Esophagus squamous epithelium (tissue), 4 donors: ENCODE results near the gene BAD.

Experiments
- POLR2A ChIP-seq, 4 donors: fragments of 450-650 bp; IDR thresholded peaks; one replicate each; pipeline ENCODE4 v1.6.1; 2017; ENCODE audit warnings: antibody characterized with exemption in 4 of 4, mild to moderate bottlenecking in 4 of 4, moderate library complexity in 3 of 4
- TF ChIP-seq, protein P1 (sequence below), 6 experiments: fragments of 450-650 bp in 4 of 6; fragments of 200-600 bp in 2 of 6; sonication (generic) in 2 of 6; IDR thresholded peaks; one replicate each; pipeline ENCODE4 v1.5.1; 2016 to 2019; ENCODE audit warnings: antibody characterized with exemption in 6 of 6, mild to moderate bottlenecking in 4 of 6, moderate library complexity in 4 of 6

DNA sequence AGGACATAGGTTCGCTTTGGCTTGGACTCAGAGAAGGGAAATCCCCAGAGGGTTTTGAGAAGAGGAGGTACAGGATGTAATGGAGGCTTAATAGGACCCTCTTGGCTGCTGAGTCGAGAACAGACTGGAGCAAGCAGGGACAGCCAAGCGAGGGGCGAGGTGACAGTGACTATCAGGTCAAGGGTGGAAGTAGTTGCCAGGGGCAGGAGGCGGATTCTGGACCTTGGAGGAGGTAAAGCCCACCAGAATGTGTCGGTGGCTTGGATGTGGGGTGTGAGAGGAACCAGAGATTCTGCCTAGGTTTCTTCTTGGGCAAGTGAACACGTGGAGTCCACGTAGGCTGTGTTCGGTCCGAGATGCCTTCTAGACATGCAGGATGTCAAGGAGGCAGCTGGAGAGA lies 28.5 kb upstream of the BAD start:
- TF ChIP-seq, protein P1, sequence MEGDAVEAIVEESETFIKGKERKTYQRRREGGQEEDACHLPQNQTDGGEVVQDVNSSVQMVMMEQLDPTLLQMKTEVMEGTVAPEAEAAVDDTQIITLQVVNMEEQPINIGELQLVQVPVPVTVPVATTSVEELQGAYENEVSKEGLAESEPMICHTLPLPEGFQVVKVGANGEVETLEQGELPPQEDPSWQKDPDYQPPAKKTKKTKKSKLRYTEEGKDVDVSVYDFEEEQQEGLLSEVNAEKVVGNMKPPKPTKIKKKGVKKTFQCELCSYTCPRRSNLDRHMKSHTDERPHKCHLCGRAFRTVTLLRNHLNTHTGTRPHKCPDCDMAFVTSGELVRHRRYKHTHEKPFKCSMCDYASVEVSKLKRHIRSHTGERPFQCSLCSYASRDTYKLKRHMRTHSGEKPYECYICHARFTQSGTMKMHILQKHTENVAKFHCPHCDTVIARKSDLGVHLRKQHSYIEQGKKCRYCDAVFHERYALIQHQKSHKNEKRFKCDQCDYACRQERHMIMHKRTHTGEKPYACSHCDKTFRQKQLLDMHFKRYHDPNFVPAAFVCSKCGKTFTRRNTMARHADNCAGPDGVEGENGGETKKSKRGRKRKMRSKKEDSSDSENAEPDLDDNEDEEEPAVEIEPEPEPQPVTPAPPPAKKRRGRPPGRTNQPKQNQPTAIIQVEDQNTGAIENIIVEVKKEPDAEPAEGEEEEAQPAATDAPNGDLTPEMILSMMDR (IDR thresholded peaks at IDR 0.05) = no peak
- no peak for TF ChIP-seq POLR2A (IDR thresholded peaks at IDR 0.05)
